ENCODE results near the gene TIMM22. TPM values are rescaled to one million over a fixed set of nuclear protein-coding genes. Genes with fewer than 3 reads are reported as not detected.
A peak's percentile ranks its signal among the peaks of the same experiment; 100 is the strongest.

Gene TIMM22
- total and polyA plus RNA-seq, 2 of the 4 experiments (the other 2 are of a cell fraction): 12.7 to 12.9 TPM

GRCh38 chr17:956905-957304 lies 40.0 kb upstream of the TIMM22 start:
- no peak overlapping the region for H2BK20ac ChIP-seq (ENCODE audit: low read depth, low read length)
- no peak overlapping the region for H3K18ac ChIP-seq (ENCODE audit: low read depth, low read length)
- in situ Hi-C loops (cut with MboI; ENCODE audit: low sequenced_read_pairs): no loop called here
- H3K14ac ChIP-seq (replicated peaks; ENCODE audit: low read depth, low read length): no peak overlapping the region
- intact Hi-C loops (cut with micrococcal nuclease): no loop called here
- no peak overlapping the region for H2BK5ac ChIP-seq (ENCODE audit: low read depth, low read length, poor library complexity, severe bottlenecking)
- no CpG with 5 or more reads among the region's 8 CpGs for WGBS, 2 experiments (ENCODE audit: extremely low coverage in 2 of 2, insufficient read length in 1 of 2)
- dilution Hi-C loops (cut with HindIII; ENCODE audit: low sequenced_read_pairs, unreplicated experiment): no loop called here
- no peak overlapping the region for H4K91ac ChIP-seq (ENCODE audit: insufficient read depth, low read depth, low read length)
- H2AK5ac ChIP-seq (ENCODE audit: low read depth, low read length): 0 out of 2 replicates have a peak overlapping the region, but pooled peaks have one; percentile 13
- H2BK15ac ChIP-seq (ENCODE audit: low read depth, low read length): no peak overlapping the region
- no peak overlapping the region for H3K4me3 ChIP-seq (ENCODE audit: insufficient read depth, low read depth, low read length)
- no peak overlapping the region for H4K8ac ChIP-seq (ENCODE audit: low read depth in 2 of 2, low read length in 2 of 2)
- no peak overlapping the region for H2BK120ac ChIP-seq (ENCODE audit: low read depth, low read length)
- H3K4ac ChIP-seq (ENCODE audit: low read depth, low read length): no peak overlapping the region
- H3K9ac ChIP-seq (ENCODE audit: low read depth, low read length): no peak overlapping the region
- no TSS peak for BruUV-seq (replicated peaks)
- DNase-seq (no peak), ATAC-seq (ENCODE audit: low read depth) (no peak)
- CTCF ChIA-PET: interaction anchor here (0.5 kb wide), 2 partner anchors 91 to 174 kb away, joined by 3 read pairs; no protein-coding TSS in a partner anchor
- no peak overlapping the region for H3K56ac ChIP-seq (ENCODE audit: extremely low read depth, insufficient read depth, low read length)
- TF ChIP-seq FOS (IDR thresholded peaks at IDR 0.05; ENCODE audit: low read depth, low read length): no peak
- POLR2A ChIA-PET (ENCODE audit: unreplicated experiment): no interaction called here
- peaks cover 23 to 74% of the 10 kb centered on the region in 2 experiments for H3K79me1 ChIP-seq (ENCODE audit: low read depth in 1 of 2, low read length in 2 of 2)
- H3K9me3 ChIP-seq (ENCODE audit: control insufficient read depth, insufficient read depth, low read length): no peaks in the 10 kb centered on the region
- H3K23ac ChIP-seq (ENCODE audit: low read depth, low read length): no peak overlapping the region
- H3K9me1 ChIP-seq (ENCODE audit: insufficient read depth, low read length): peaks cover 20% of the 10 kb centered on the region
- no peaks in the 10 kb centered on the region for H3K27me3 ChIP-seq (ENCODE audit: control insufficient read depth, insufficient read depth, low read length)
- H2AFZ ChIP-seq (replicated peaks; ENCODE audit: low read length, poor library complexity): no peak overlapping the region
- H4K5ac ChIP-seq (ENCODE audit: low read depth, low read length): no peak overlapping the region
- no peak overlapping the region for H2AK9ac ChIP-seq (replicated peaks; ENCODE audit: low read depth, low read length, poor library complexity)
- peaks cover 66% of the 10 kb centered on the region for H4K20me1 ChIP-seq (ENCODE audit: insufficient read depth, low read length)
- peaks cover 18% of the 10 kb centered on the region for H3K36me3 ChIP-seq (ENCODE audit: control insufficient read depth, insufficient read depth, low read length)
- no peak overlapping the region for H3K4me2 ChIP-seq (ENCODE audit: low read depth, low read length)
- peaks cover 20% of the 10 kb centered on the region for H3K4me1 ChIP-seq (ENCODE audit: control insufficient read depth, insufficient read depth, low read length)
- H3K27ac ChIP-seq (ENCODE audit: insufficient read depth, low read length): no peak overlapping the region
